Keratinocyte (primary cell): ENCODE measurements around the gene DPF3. TPM values are rescaled to one million over a fixed set of nuclear protein-coding genes. Genes with fewer than 3 reads are reported as not detected.

Experiments
- DNase-seq: peaks from one replicate; pipeline ENCODE4 v3.0.0-alpha.2; 2011; ENCODE audit warnings: low read depth, missing footprints, low spot score
- FAIRE-seq: peaks from 2 replicates; lab custom pipeline; 2011; peaks lifted over from hg19 to GRCh38; lab: Jason Lieb, UNC
- H2AFZ ChIP-seq: 2 replicates; pipeline ENCODE4 v1.6.0; 2012; ENCODE audit warnings: low read length, control low read depth, inconsistent platforms; ENCODE audit not compliant: control insufficient read depth
- H3K27ac ChIP-seq: 2 replicates; pipeline ENCODE4 v1.5.1; 2011; ENCODE audit warnings: low read length; ENCODE audit not compliant: control insufficient read depth, insufficient read depth
- H3K27me3 ChIP-seq: 3 replicates; pipeline ENCODE4 v1.6.0; 2011; ENCODE audit warnings: low read length; ENCODE audit not compliant: control insufficient read depth, insufficient read depth; ENCODE audit errors: extremely low read depth
- H3K36me3 ChIP-seq, 2 experiments: 2 replicates in 1 of 2; 3 replicates in 1 of 2; pipeline ENCODE4 v1.5.1; 2011; ENCODE audit warnings: low read length in 2 of 2, mild to moderate bottlenecking in 1 of 2; ENCODE audit not compliant: control insufficient read depth in 2 of 2, insufficient read depth in 2 of 2; ENCODE audit errors: extremely low read depth in 1 of 2
- H3K4me1 ChIP-seq: 3 replicates; pipeline ENCODE4 v1.5.1; 2011; ENCODE audit warnings: low read length; ENCODE audit not compliant: control insufficient read depth, insufficient read depth; ENCODE audit errors: extremely low read depth
- H3K4me2 ChIP-seq: 3 replicates; pipeline ENCODE4 v1.6.0; 2011; ENCODE audit warnings: low read depth, low read length; ENCODE audit not compliant: control insufficient read depth, insufficient read depth; ENCODE audit errors: extremely low read depth
- H3K4me3 ChIP-seq, 3 experiments: fragments of 200-600 bp in 1 of 3; sonication (generic) in 1 of 3; 2 replicates in 2 of 3; 3 replicates in 1 of 3; pipeline ENCODE4 v1.5.1; 2011 to 2016; ENCODE audit warnings: low read length in 3 of 3, mild to moderate bottlenecking in 3 of 3, control low read depth in 2 of 3, inconsistent platforms in 1 of 3, low read depth in 1 of 3, mixed read lengths in 1 of 3, mixed run types in 1 of 3, moderate library complexity in 1 of 3; ENCODE audit not compliant: control insufficient read depth in 2 of 3, insufficient read depth in 2 of 3; ENCODE audit errors: extremely low read depth in 1 of 3
- H3K79me2 ChIP-seq: 2 replicates; pipeline ENCODE4 v1.6.0; 2012; ENCODE audit warnings: low read length; ENCODE audit not compliant: control insufficient read depth, insufficient read depth
- H3K9ac ChIP-seq: 3 replicates; pipeline ENCODE4 v1.6.0; 2011; ENCODE audit warnings: low read length; ENCODE audit not compliant: control insufficient read depth, insufficient read depth; ENCODE audit errors: extremely low read depth
- H3K9me1 ChIP-seq: 3 replicates; pipeline ENCODE4 v1.6.0; 2011; ENCODE audit warnings: low read length; ENCODE audit not compliant: control insufficient read depth, insufficient read depth; ENCODE audit errors: extremely low read depth
- H3K9me3 ChIP-seq: 2 replicates; pipeline ENCODE4 v1.5.1; 2012; ENCODE audit warnings: low read depth, low read length; ENCODE audit not compliant: control insufficient read depth
- H4K20me1 ChIP-seq: 3 replicates; pipeline ENCODE4 v1.6.0; 2011; ENCODE audit warnings: low read length; ENCODE audit not compliant: control insufficient read depth, insufficient read depth; ENCODE audit errors: extremely low read depth
- CTCF ChIP-seq, 3 experiments: IDR thresholded peaks in 1 of 3; conservative IDR thresholded peaks in 1 of 3; optimal IDR thresholded peaks in 1 of 3; 2 replicates in 2 of 3; 3 replicates in 1 of 3; pipeline versions ENCODE3 to v1.5.1; 2011; ENCODE audit warnings: low read length in 3 of 3, mild to moderate bottlenecking in 3 of 3, moderate library complexity in 2 of 3, control low read depth in 1 of 3, inconsistent platforms in 1 of 3; ENCODE audit not compliant: insufficient read depth in 2 of 3; ENCODE audit errors: extremely low read depth in 1 of 3
- EZH2 ChIP-seq: IDR thresholded peaks from one replicate; pipeline ENCODE4 v1.6.1; 2012; ENCODE audit warnings: inconsistent platforms, mild to moderate bottlenecking, low read length, moderate library complexity
- dilution Hi-C: fragments of 300-500 bp; cut with MboI; formaldehyde crosslinking; loops from one replicate; pipeline ENCODE4 v1.7.0; 2020; ENCODE audit warnings: low sequenced_read_pairs; ENCODE audit not compliant: extremely low pct_ligation_motif_present
- polyA plus RNA-seq, 5 experiments: library from polyadenylated mRNA; depleted of rRNA in 3 of 5; stranded (reverse) in 3 of 5; stranded (forward) in 1 of 5; unstranded in 1 of 5; fragments of >200 nt; gene quantifications; 1 replicate in 1 of 5; 2 replicates in 3 of 5; 3 replicates in 1 of 5; pipeline versions ENCODE4 v1.2.1 to v1.2.3, GENCODE V29; 2011 to 2012; ENCODE audit warnings: missing spikeins in 2 of 5, low read depth in 1 of 5, low replicate concordance in 1 of 5

DPF3 gene
- polyA plus RNA-seq, 1 donor (not counting 4 experiments of a cell fraction or from before 2014, with no cell fraction given): 1.1 TPM

GRCh38 chr14:72802588-72802946 is 91.3 kb downstream of the DPF3 start:
- Histone ChIP-seq H3K9me3 (no peaks in the 10 kb centered on the region), H3K4me3 (no peak overlapping the region), H3K4me1 (peaks cover 14% of the 10 kb centered on the region), H3K36me3 (no peaks in the 10 kb centered on the region), H4K20me1 (no peaks in the 10 kb centered on the region), H3K27ac (no peak overlapping the region), H3K9ac (no peak overlapping the region), H3K4me2 (no peak overlapping the region), H2AFZ (no peak overlapping the region), H3K79me2 (no peaks in the 10 kb centered on the region), H3K9me1 (no peaks in the 10 kb centered on the region), H3K27me3 (no peaks in the 10 kb centered on the region)
- FAIRE-seq (no peak), DNase-seq (no peak)
- TF ChIP-seq CTCF (optimal IDR thresholded peaks at IDR 0.05 in 1 of 3, IDR thresholded peaks at IDR 0.05 in 1 of 3, conservative IDR thresholded peaks at IDR 0.05 in 1 of 3; ENCODE audit: extremely low read depth in 1 of 3, insufficient read depth in 2 of 3, low read length in 3 of 3): no peak
- TF ChIP-seq EZH2: no peak
- dilution Hi-C loops: no loop called here

GRCh38 chr14:72801836-72802587 is 91.9 kb downstream of the DPF3 start:
- H3K27ac ChIP-seq: peak overlapping the region; percentile 55
- dilution Hi-C loops: no loop called here
- no peaks in the 10 kb centered on the region for H3K27me3 ChIP-seq
- H3K9ac ChIP-seq: no peak overlapping the region
- H3K9me3 ChIP-seq: no peaks in the 10 kb centered on the region
- no peak for FAIRE-seq
- peaks cover 14% of the 10 kb centered on the region for H3K4me1 ChIP-seq
- no peak overlapping the region for H3K4me3 ChIP-seq
- no peak for TF ChIP-seq EZH2
- no peak for TF ChIP-seq CTCF (optimal IDR thresholded peaks at IDR 0.05 in 1 of 3, IDR thresholded peaks at IDR 0.05 in 1 of 3, conservative IDR thresholded peaks at IDR 0.05 in 1 of 3; ENCODE audit: extremely low read depth in 1 of 3, insufficient read depth in 2 of 3, low read length in 3 of 3)
- H2AFZ ChIP-seq: no peak overlapping the region
- no peaks in the 10 kb centered on the region for H3K36me3 ChIP-seq
- DNase-seq: no peak
- no peaks in the 10 kb centered on the region for H4K20me1 ChIP-seq
- H3K4me2 ChIP-seq: peak overlapping the region; percentile 52
- no peaks in the 10 kb centered on the region for H3K9me1 ChIP-seq
- H3K79me2 ChIP-seq: no peaks in the 10 kb centered on the region
